Activated CD8-positive, alpha-beta memory T cell treated with anti-CD3 and anti-CD28 coated beads for 36 hours (primary cell): ENCODE data around the gene PTER. TPM values are rescaled to one million over a fixed set of nuclear protein-coding genes. Genes with fewer than 3 reads are reported as not detected.

Experiments
- CTCF ChIA-PET: fragments of 350-600 bp; sonication (Branson Sonifier 250); formaldehyde crosslinking; loops from one replicate; lab custom pipeline; 2021; ENCODE audit warnings: antibody characterized with exemption; lab: Charles Lee
- POLR2A ChIA-PET: fragments of 350-600 bp; sonication (Branson Sonifier 250); formaldehyde crosslinking; loops from one replicate; lab custom pipeline; 2021; ENCODE audit warnings: antibody characterized with exemption; lab: Charles Lee
- total RNA-seq, 2 experiments: library from RNA; stranded (reverse); gene quantifications; one replicate each; pipeline ENCODE4 v1.2.3, GENCODE V29; 2021

The PTER gene
- total RNA-seq, 2 experiments from 2014 or later = 26.4 to 27.0 TPM

DNA sequence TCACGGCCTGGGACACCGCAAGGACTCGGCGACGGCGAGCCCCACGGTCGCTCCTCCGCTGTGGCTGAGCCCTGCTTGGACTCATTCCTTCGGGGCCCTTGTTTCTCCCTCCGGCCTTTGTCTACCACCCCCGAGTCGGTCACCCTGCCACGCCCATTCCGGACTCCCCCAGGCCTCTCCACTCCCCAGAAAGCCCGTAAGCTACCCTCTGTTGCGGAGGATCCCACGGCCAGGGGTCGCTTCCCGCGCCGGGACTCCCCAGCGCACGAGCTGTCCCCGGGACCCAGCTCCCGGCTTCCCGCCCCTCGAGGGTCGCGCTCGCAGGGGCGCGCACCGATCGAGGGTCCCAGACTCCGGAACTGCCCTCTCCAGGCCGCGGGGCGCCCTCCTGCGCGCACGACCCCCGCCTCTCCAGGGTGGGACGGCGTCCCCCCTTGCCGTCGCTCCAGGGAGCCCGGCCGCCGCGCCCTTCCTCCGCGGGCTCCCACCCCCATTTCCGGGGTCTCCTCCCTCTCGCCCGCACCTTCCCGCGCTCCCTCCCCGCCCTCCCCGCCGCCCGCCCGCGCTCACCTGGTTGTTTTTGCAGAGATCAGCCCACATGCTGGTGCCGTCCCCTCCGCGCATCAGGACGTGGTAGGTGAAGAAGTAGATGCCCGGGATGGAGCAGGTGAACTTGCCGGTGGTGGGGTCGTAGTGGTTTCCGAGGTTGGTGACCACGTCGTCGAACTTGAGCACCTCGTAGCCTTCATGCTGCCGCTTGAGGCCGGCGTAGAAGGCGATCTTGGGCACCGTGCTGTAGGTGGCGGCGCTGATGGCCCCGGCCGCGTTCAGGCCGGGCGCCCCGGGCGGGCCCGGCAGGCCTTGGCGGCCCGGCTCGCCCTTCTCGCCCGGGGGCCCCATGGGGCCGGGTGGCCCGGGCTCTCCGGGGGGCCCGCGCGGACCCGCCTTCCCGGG is 83.4 kb downstream of the PTER start:
- POLR2A ChIA-PET = interaction anchor here (0.6 kb wide), 1 partner anchor 258 kb away, joined by 15 read pairs; no protein-coding TSS in a partner anchor
- CTCF ChIA-PET = no interaction called here

DNA sequence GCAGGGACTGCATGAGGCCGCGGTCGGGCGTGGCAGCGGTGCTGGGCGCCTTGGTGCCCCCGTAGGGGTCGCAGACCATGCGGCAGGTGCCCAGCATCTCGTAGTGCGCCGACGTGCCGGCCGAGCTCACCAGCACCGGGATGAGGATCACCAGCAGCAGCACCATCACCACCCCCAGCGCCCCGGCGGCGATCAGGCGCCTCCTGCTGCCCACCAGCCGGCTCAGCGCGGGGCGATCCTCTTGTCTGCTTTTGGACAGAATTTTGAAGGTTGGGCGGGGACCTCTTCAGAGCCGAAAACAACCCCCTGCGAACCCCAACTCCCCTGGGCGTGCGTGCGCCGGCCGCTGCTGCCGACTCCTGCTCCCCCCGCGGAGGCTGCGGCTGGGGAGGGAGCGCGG is 84.1 kb downstream of the PTER start:
- ChIA-PET CTCF (interaction anchor here (1.2 kb wide), 1 partner anchor 84 kb away, joined by 3 read pairs; the partner anchor contains the start of gene PTER), POLR2A (no interaction called here)

DNA sequence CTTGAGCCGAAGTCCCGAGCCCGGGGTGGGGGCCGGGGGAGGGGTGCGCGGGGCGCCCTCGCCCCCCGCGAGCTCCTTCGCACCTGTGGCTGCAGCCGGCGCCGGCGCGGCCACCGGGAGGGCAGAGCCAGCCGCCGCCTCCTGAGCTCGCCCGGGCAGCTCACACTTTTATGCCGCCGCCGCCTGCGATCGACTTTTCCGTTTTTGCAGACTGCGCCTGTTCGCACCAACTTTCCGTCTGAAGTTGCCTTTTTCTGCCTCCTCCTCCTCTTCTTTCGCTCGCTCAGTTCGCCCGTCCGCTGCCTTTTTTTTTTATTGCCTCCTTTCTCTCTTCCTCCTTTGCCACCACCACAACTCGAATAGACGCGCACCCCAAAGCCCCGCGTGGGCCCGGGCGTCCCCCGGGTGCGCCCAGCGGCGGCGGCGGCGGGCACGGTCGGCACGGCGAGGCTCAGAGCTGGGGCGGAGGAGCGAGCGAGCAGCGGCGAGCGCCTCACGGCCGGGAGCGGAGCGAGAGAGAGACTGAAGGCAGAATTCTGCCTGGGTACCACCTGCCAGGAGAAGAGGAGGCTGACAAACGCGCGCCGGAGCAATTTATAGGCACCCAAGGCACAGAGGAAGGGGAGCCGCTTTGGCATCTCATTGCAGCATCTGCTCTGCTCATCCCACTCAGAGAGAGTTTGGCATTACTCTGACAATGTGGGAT is 84.7 kb downstream of the PTER start, which contains the start of gene C1QL3:
TSS of gene C1QL3 (minus strand) at position 569 of the 706 bp plus-strand sequence. CDS start 814 bp downstream, outside the sequence.
- POLR2A ChIA-PET = no interaction called here
- CTCF ChIA-PET = interaction anchor here (1.2 kb wide), 1 partner anchor 85 kb away, joined by 3 read pairs; the partner anchor contains the start of gene PTER

DNA sequence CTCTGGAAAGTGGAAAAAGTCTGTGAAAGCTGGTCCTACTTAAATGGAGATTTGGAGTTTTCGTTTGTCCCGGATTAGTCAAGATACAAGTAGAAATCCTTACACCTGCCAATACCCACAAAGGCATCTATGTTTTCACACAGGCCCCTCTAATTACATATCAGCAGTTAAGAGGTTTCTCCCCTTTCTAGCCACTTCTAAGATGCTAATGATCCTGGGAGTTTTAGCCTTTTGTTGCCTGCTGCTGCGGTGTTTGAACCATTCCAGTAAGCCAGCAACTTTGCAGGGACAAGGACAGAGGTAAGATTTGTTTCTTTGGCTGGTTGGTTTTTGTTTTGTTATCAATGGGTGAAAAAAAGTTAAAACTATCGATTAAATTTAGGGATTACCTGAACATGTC is 90.6 kb downstream of the PTER start:
- CTCF ChIA-PET = no interaction called here
- POLR2A ChIA-PET = no interaction called here

DNA sequence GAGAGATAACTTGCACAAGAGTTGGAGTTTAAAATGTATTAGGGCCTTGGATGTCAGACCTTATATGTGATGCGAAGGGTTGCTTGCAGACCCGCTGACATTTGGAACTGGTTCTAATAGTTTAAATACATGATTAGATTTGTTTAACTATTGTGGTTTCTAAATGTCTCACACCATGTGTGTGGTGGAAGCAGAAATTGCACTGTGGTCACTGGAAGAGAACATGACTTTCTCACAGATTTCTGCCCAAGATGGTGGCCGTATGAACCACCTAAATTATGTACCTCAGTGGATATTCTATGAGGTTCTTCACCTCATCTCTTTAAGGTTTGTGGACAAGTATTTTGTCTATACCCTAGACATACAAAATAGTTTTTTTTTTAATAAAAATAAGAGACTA is 93.0 kb downstream of the PTER start:
- CTCF ChIA-PET = no interaction called here
- POLR2A ChIA-PET = no interaction called here

DNA sequence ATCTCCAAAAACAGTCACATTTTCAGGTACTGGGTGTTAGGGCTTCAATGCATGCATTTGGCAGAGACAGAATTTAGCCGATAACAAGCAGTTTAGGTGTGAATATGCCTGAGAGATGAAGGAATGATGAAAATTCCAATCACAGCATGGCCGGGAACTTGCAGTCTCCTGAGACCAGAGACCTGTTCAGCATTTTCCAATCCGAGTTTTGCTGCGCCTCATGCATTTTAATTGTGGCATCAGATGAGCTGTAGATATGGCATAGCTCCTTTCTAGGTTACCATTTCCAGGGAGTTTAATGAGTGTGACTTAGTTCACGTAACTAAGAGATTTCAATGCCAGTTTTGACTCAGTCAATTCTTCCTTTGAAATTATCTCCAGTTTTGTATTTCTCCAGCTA is 99.3 kb downstream of the PTER start:
- POLR2A ChIA-PET = no interaction called here
- CTCF ChIA-PET = no interaction called here

DNA sequence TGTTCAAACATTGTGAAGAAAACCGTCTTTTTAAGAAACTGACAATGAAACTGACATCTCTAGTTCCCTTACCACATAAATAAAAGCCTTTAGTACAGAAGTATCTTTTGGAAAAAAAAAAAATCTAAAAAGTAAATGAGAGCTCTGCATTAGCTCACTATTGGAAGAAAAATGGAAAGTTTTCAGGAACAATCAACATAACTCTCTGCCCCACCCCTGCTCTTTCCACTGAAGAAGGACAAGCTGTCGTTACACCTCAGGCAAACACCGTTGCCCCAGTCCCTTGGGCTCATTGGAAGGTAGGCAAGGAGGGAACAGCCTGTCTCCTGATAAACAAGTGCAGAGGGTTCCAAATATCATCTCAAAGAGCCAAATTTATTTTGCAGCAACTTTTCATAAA is 107.3 kb downstream of the PTER start:
- ChIA-PET POLR2A (no interaction called here), CTCF (interaction anchor here (0.6 to 0.7 kb wide), 3 partner anchors 33 to 97 kb away, joined by 4 to 5 read pairs (median 4); no protein-coding TSS in a partner anchor)

DNA sequence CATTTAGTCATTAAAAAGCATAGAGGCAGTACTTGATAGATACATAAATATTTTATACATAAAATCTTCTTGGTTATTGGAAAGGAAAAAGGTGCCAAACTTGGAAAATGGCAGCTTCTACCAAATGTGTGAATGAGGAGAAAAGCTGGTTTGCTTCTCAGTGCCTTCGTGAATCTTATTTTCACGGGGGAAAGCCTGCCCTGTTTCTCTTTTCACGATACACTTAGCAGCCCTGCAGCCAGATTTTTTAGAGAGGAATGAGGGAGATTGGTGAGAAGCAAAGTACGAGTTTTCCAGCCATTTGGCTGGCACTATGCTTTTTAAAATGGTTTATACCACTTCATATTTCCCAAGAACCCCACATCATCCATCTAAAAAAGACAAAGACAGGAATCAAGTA is 107.8 kb downstream of the PTER start:
- CTCF ChIA-PET = interaction anchor here (0.6 to 0.7 kb wide), 2 partner anchors 33 to 96 kb away, joined by 4 read pairs; no protein-coding TSS in a partner anchor
- POLR2A ChIA-PET = no interaction called here

DNA sequence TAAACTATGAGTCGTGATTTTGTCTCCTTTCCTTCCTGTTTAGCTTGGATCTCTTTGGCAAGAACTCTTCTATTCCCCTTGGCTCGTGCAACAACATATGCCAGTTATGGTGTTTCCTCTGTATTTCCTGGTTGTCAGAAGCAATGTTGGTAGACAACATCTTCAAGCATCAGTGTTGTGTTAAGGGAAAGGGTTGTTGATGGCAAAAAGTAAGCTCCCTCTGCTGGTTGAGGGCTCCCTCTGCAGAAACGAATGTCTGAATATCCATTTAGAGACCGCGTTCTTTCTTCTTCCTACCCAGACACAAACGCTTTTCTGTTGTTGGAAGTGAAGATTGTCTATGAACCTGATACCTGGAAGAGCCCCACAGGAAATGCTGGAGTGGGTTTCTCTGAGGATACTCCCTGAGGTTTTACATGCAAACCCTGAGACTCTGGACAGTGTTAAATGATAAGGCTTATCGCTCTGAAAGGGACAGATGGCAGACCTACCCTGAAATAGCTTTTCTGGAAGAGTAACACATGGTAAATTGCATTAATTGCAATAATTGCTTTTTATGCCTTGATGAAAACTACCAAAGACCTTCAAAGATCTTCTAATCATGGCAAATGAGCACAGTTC is 108.4 kb downstream of the PTER start:
- ChIA-PET CTCF (no interaction called here), POLR2A (no interaction called here)

DNA sequence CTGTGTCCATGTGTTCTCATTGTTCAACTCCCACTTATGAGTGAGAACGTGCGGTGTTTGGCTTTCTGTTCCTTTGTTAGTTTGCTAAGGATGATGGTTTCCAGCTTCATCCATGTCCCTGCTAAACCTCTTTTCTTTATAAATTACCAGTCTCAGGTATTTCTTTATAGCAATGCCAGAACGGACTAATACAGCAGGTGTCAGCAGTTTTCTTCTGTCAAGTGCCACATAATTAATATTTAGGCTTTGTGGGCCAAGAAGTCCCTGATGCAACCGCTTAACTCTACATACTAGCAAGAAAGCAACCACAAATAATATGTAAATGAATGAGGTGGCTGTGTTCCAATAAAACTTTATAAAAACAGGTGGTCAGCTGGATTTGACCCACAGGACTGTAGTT is 111.2 kb downstream of the PTER start:
- POLR2A ChIA-PET = no interaction called here
- CTCF ChIA-PET = no interaction called here

DNA sequence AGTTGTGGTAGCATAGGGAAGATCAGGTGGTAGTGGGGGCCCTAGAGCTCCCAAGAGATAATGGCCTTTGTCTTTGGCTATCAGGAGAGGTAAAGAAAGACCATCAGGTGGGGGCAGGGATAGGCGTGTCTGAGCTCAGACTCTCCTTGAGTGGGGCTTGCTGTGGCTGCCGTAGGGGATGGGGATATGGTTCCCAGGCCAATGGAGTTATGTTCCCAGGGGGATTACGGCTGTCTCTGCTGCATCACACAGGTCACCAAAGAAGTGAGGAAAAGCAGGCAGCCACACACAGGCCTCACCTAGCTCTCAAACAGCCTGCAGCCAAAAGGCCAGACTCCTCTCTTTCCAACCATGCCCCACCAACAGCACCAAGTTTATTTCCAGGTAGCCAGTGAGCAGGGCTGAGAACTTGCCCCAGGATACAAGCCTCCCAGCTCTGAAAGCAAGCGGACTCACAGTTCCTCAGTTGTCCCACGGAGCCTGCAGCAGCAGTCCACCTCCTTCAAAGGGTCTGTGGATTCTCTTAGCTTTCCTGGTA is 122.5 kb downstream of the PTER start:
- ChIA-PET CTCF (no interaction called here), POLR2A (no interaction called here)

DNA sequence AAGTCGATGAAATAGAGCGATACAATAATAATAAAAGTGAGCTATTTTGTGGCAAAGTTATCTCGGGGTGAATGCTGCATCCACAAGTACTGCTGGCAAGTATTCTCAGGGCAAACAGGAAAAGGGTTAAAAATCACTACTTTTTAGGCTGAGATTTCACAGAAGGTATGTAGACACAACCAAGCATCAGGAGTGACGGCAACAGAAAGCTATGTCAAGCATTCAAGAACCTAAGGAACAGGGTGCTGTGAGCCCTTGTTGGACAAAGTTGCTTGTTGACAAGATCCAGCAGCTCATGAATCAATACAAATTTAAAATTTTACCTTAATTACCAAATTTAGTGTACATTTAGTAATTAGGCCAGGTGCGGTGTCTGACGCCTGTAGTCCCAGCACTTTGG is 126.1 kb downstream of the PTER start:
- ChIA-PET POLR2A (no interaction called here), CTCF (no interaction called here)

Other genes starting within 250 kb of the PTER start
- under 1 TPM; 0.11 to 0.19 TPM for gene C1QL3, start 84.9 kb downstream of the PTER start, total RNA-seq